ENCODE measurements around the gene EPS8. TPM values are rescaled to one million over a fixed set of nuclear protein-coding genes. Genes with fewer than 3 reads are reported as not detected.

Gene EPS8
- polyA plus RNA-seq, 6 donors from 2014 or later, result 0.49 to 1.3 (median 0.90) TPM

DNA sequence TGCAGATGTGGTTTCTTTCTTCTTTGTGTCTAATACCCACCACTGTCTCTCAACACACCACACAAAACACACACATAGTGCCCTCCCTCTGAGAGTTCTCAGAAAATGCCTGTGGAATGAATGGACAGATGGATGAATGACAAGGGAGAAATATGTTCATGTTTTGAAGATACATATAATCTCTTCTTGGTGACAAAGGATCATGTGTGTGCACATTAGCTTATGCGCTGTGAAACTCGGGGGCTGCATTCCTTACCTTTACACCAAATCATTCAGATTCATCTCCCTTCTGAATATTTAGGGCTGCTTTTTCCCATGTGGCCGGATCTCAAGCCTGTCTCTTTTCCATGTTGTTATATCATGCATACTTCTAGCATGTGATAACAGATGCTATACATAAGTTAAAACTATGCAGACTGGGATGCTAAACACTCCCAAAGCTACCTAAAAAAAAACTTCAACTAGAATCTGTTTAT lies 111.4 kb downstream of the EPS8 start:
- Mint-ChIP-seq H3K4me3 (no peak overlapping the region), H3K27me3 (peaks cover 0 to 11% (median 6%) of the 10 kb centered on the region in 3 donors), H3K36me3 (no peaks in the 10 kb centered on the region), H3K9me3 (no peaks in the 10 kb centered on the region), H3K27ac (no peak overlapping the region), H3K4me1 (no peaks in the 10 kb centered on the region)
- ATAC-seq (ENCODE audit: low read depth in 2 of 2) (no peak), DNase-seq (no peak)

DNA sequence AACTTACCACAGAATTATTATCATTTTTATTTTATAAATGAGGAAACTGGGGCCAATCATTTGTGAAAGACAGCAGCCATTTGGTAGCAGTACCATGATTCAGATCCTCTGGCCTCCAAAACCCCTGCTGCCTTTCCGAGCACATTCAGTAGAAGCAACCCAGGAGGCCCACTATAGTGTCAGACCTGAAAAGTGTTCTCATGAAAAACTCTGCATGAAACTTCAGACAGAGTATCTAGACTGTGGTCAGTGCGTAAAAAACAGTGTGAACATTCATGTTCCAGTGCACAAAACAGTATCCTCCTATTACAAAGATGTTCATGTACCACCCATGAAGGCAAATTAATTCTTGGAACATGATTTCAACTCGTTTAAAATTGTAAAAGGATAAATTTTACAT lies 112.0 kb downstream of the EPS8 start:
- no peaks in the 10 kb centered on the region for H3K4me1 Mint-ChIP-seq
- no peaks in the 10 kb centered on the region for H3K9me3 Mint-ChIP-seq
- DNase-seq (no peak), ATAC-seq (ENCODE audit: low read depth in 2 of 2) (no peak)
- H3K4me3 Mint-ChIP-seq, result no peak overlapping the region
- no peaks in the 10 kb centered on the region for H3K36me3 Mint-ChIP-seq
- peaks cover 0 to 11% (median 6%) of the 10 kb centered on the region in 3 donors for H3K27me3 Mint-ChIP-seq
- H3K27ac Mint-ChIP-seq, result no peak overlapping the region

DNA sequence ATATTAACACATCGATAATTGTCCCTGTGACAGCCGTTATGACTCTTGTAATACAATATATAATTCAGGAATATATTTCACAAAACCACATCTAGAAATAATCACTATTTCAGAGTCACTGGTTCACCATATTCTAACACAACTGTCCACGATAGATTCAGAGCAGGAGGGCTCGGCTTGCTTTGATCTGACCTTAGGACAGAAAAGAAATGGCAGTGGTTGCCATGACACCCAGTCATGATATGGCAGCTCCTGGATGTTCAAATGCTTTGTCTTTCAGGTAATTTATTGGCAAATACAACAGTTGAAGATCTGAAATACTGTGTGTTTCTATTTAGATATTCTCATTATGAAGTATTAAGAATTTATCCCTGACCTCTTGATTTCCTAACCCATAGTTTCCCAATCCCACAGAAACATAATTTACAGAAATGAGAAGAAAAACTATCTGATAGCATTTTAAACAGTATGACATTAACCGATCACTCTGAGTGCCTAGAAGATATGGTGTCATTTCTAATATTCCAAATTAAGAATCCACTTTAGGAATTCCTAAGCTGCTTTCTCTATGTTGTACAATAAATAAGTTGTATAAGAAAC lies 116.4 kb downstream of the EPS8 start:
- Mint-ChIP-seq H3K27ac (no peak overlapping the region), H3K27me3 (peaks cover 0 to 5% (median 0%) of the 10 kb centered on the region in 3 donors), H3K4me1 (no peaks in the 10 kb centered on the region), H3K9me3 (no peaks in the 10 kb centered on the region), H3K4me3 (no peak overlapping the region), H3K36me3 (no peaks in the 10 kb centered on the region)
- no peak for ATAC-seq (ENCODE audit: low read depth in 2 of 2)
- DNase-seq, result no peak

DNA sequence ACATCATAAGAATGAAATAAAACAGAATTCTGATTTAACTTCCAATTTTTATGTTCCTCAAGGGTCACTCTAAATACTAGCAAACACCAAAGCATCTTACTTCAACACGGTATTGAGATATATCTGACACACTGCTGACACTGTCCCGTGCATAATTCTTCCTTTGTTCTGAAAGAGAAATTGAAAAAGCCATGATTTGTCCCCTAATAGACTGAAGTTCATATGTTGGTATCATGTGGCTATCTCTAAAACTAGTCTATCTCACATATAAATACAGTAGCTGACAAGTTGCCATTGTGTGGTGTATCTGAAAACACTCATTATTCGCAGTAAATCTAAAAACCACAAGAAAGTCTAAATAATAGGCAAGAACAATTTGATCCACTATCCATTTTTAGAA lies 118.4 kb downstream of the EPS8 start:
- Mint-ChIP-seq H3K9me3 (no peaks in the 10 kb centered on the region), H3K27me3 (no peaks in the 10 kb centered on the region), H3K4me1 (no peaks in the 10 kb centered on the region), H3K36me3 (no peaks in the 10 kb centered on the region), H3K4me3 (no peak overlapping the region), H3K27ac (no peak overlapping the region)
- DNase-seq, result no peak
- no peak for ATAC-seq (ENCODE audit: low read depth in 2 of 2)

DNA sequence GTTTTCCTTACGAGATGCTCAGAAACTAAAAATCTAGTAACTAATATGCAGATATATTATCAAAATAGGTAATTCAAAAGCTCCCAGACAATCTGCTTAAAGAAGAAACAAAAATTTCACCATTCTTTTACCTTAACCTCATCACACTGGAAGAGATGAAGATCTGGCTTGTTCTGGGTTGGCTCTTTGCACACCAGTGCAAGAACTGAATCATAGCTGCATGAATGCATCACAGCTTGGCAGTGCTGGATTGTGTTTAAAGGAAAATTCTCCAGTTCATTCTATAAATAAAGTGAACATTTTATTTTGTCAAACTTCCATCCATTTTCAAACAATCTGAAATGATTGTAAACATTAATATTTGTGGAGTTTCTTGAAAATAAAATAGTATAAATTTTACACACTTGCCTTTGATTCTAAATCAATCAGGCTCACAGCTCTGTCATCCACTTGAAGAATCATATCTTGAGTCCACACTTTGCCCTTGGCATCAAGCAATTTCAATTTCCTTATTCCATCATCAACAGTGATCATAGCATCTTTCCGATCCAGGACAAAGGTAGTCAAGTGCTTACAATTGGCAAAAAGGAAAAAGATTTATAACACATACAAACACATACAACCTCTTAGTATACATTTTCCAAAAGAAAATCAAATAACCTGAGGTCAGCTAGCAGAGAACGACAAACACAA lies 119.8 kb downstream of the EPS8 start:
- no peaks in the 10 kb centered on the region for H3K36me3 Mint-ChIP-seq
- no peaks in the 10 kb centered on the region for H3K9me3 Mint-ChIP-seq
- ATAC-seq (ENCODE audit: low read depth in 2 of 2), result no peak
- H3K4me1 Mint-ChIP-seq, result no peaks in the 10 kb centered on the region
- DNase-seq, result no peak
- H3K4me3 Mint-ChIP-seq, result no peak overlapping the region
- H3K27ac Mint-ChIP-seq, result no peak overlapping the region
- H3K27me3 Mint-ChIP-seq, result no peaks in the 10 kb centered on the region

DNA sequence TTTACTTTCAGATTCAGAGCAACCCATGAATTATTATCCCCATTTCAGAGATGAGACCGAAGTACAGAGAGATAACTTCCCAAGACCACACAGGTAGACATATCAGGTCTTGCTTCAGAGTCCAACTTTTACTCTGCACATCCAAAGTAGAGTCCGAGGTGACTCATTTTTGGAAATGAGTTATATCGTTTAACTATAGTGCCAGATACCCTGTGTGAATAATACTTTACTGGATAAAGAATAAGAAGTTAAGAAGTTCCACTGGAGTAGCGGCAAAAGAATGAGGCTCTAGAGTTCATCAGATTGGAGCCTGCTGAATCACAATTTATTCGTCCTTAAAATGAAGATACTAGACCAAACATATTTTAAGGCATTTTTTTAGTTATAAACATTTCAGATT lies 124.7 kb downstream of the EPS8 start:
- Mint-ChIP-seq H3K27ac (no peak overlapping the region), H3K36me3 (no peaks in the 10 kb centered on the region), H3K4me1 (no peaks in the 10 kb centered on the region), H3K9me3 (no peaks in the 10 kb centered on the region), H3K27me3 (peaks cover 0 to 8% (median 0%) of the 10 kb centered on the region in 3 donors), H3K4me3 (no peak overlapping the region)
- DNase-seq (no peak), ATAC-seq (ENCODE audit: low read depth in 2 of 2) (no peak)

DNA sequence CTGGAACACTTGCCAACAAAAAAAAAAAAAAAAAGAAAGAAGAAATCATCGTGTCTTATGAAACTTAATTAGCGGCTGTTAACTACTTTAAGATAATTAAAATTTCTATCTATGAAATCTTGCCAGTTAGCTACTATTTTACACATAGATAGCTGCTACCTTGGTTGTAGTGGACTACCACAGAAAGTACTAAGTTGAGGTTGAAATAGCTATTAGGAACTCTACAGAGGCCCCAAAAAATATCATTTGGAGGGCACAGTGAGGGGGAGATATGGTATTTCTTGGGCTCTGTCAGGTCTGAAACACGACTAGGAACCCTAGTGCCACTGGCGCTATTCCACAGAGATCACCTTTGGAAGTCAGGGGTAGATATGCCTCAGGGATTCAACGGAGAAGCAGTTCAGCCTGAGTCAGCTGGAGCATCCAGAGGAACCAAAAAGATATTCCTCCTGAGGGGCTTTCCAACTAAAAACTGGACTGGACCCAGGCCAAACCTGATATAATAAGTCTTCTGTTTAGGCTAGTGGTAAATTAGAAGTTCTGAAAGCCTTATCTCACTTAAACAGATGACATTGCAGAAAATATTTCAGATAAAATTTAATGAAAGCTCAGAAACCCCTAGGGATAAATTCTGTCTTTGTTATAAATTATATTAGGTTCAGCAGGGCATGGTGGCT lies 126.1 kb downstream of the EPS8 start:
- peaks cover 0 to 8% (median 6%) of the 10 kb centered on the region in 3 donors for H3K27me3 Mint-ChIP-seq
- no peaks in the 10 kb centered on the region for H3K36me3 Mint-ChIP-seq
- H3K27ac Mint-ChIP-seq, result no peak overlapping the region
- H3K4me1 Mint-ChIP-seq, result no peaks in the 10 kb centered on the region
- no peak for DNase-seq
- no peak for ATAC-seq (ENCODE audit: low read depth in 2 of 2)
- no peaks in the 10 kb centered on the region for H3K9me3 Mint-ChIP-seq
- H3K4me3 Mint-ChIP-seq, result no peak overlapping the region

DNA sequence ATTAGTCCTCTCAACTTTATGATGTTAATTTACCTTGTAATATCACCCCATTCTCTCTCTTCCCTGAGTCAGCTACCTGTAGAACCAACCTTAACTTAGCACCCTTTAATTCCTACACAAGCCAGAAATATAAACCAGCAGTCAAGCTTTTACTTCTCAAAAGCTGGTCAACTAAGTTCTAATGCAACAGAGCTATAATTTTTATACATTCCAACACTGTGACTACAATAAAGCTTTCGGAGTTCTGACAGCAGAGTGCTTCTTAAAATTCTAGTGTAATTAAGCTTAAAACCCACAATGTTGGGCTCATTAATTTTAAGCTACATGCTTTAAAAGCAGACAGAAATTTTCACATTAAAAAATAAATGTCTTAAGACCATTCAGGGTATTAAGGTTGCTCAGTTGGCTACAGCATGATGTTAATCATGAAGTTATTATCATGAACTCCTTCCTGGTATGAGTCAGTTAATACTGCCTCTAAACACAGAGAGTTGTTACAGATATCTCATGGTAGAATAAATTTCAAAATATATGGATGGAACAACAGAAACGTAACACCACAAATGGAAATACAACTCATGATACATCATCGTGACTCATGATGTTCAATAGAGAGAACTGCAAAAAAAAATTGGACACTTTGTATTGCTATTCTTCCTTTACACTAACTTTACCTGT lies 126.7 kb downstream of the EPS8 start:
- H3K27me3 Mint-ChIP-seq, result peaks cover 0 to 8% (median 6%) of the 10 kb centered on the region in 3 donors
- DNase-seq, result no peak
- no peak overlapping the region for H3K4me3 Mint-ChIP-seq
- ATAC-seq (ENCODE audit: low read depth in 2 of 2), result no peak
- no peaks in the 10 kb centered on the region for H3K9me3 Mint-ChIP-seq
- H3K4me1 Mint-ChIP-seq, result no peaks in the 10 kb centered on the region
- no peak overlapping the region for H3K27ac Mint-ChIP-seq
- no peaks in the 10 kb centered on the region for H3K36me3 Mint-ChIP-seq

DNA sequence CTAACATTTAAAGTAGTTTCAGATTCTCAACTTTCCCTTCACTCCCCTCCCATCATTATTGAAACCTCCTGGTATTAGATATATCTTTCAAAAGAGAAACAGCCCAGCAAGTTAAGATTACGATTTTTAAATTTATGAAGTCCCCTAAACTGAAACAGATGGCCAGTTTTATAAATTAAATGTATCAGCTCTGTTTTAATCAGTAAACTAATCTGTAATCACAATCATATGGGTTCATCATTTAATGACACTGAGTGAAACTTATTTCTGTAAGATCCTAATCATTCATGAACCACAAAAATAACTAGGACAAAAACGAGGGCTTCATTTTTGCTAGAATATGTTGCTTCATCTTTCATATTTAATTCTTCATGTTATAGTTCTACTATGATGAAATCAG lies 137.8 kb downstream of the EPS8 start:
- Mint-ChIP-seq H3K9me3 (no peaks in the 10 kb centered on the region), H3K27ac (no peak overlapping the region), H3K36me3 (no peaks in the 10 kb centered on the region), H3K4me1 (no peaks in the 10 kb centered on the region), H3K4me3 (no peak overlapping the region), H3K27me3 (no peaks in the 10 kb centered on the region)
- ATAC-seq (ENCODE audit: low read depth in 2 of 2) (no peak), DNase-seq (no peak)

DNA sequence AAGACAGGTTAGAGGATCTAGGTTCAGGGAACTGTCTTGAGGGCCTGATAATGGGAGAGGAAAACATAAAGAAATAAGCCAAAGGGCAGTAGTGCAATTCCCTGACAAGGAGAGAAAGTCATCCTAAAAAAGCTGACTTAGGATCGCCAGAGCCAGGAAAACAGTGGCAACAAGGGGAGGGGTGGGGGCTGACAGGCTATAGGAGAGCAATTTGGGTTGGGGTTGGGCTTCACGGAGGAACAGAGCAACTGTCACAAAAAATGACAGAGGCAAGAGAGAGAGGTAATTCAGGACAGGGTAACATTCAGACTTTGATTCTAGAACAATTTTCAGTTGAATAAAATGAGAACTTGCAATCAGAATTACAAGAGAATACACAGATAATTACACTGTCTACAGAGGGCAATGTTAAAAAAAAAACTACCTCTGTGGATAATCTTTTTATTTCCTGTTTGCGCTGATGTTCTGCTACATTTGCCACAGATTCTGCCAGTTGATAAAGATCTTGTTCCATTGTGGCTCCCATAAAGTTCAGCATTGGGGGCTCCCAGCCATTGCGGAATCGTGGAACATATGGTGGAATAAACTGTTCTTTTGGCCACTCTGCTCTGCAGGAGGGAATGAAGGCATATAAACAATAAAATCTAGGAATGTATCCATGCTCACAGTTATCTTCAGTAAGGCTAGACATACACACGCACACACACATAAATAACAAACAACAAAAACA lies 138.6 kb downstream of the EPS8 start:
- no peak for ATAC-seq (ENCODE audit: low read depth in 2 of 2)

DNA sequence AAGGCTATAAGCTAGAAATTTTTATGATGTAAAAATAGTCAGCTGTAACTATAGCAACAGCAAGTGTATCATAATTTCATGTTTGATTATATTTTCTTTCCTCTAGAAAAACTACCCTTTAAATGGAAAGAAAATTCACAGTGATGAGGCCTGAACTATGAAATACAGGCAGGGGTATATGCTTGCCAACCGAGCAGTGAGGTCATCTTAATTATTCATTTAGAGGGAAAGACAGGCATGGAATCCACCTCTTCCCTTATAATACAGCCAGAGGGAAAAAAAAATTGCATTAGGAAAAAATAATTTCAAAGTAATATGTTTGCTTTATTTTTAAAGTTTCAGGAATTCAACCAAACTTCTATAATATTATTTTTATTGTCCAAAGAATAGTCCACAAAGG lies 139.8 kb downstream of the EPS8 start:
- no peaks in the 10 kb centered on the region for H3K27me3 Mint-ChIP-seq
- no peak for DNase-seq
- no peak overlapping the region for H3K4me3 Mint-ChIP-seq
- H3K36me3 Mint-ChIP-seq, result no peaks in the 10 kb centered on the region
- ATAC-seq (ENCODE audit: low read depth in 2 of 2), result no peak
- H3K4me1 Mint-ChIP-seq, result no peaks in the 10 kb centered on the region
- H3K27ac Mint-ChIP-seq, result no peak overlapping the region
- no peaks in the 10 kb centered on the region for H3K9me3 Mint-ChIP-seq

More for the DNA sequence above, 138.6 kb downstream of the EPS8 start:
- no peaks in the 10 kb centered on the region for H3K27me3 Mint-ChIP-seq
- H3K27ac Mint-ChIP-seq, result peak overlapping the region in 1 of 6 donors; percentile 15
- no peak for DNase-seq
- H3K36me3 Mint-ChIP-seq, result no peaks in the 10 kb centered on the region
- H3K4me1 Mint-ChIP-seq, result no peaks in the 10 kb centered on the region
- no peaks in the 10 kb centered on the region for H3K9me3 Mint-ChIP-seq
- H3K4me3 Mint-ChIP-seq, result no peak overlapping the region

DNA sequence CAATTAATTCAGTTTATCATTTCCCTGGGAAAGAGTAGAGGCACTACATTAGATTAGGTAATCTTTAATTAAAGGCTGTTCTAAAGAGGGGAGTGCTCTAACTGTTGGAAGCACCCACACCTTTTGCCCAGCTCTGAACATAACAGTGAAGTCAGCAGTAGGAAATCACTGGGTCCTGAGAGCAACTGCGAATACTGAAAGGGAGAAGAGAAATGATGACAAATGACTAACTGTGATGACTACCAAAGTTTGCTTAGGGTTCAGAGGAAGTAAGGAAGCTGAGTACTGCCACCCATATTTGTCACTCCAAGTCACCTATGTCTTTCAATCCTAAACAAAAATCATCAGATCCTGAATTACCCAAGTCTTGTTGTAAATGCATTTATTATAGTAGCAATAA lies 140.6 kb downstream of the EPS8 start:
- Mint-ChIP-seq H3K27me3 (no peaks in the 10 kb centered on the region), H3K4me1 (no peaks in the 10 kb centered on the region), H3K9me3 (no peaks in the 10 kb centered on the region), H3K27ac (no peak overlapping the region), H3K36me3 (no peaks in the 10 kb centered on the region), H3K4me3 (no peak overlapping the region)
- ATAC-seq (ENCODE audit: low read depth in 2 of 2), result no peak
- DNase-seq, result no peak

DNA sequence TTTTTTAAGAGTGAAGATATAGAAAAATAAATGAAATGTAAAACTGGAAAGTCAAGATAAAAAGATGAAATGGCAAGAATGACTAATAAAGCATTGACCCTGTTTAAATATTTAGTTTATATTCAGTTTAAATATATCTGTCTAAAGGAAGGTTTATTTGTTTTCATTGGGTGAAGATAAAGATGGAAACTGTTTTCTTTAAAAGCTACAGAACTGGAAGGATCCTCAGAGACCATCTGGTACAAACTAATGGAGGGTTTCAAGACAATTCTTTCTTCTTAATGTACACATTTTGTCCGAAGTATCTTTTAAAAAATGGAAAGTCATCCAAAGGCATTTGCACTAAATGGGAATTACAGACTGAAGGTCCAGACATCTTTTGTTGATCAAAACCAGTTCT lies 142.6 kb downstream of the EPS8 start:
- Mint-ChIP-seq H3K36me3 (no peaks in the 10 kb centered on the region), H3K9me3 (no peaks in the 10 kb centered on the region), H3K4me1 (no peaks in the 10 kb centered on the region), H3K27me3 (no peaks in the 10 kb centered on the region), H3K4me3 (no peak overlapping the region), H3K27ac (no peak overlapping the region)
- DNase-seq (no peak), ATAC-seq (ENCODE audit: low read depth in 2 of 2) (no peak)

All from naive B cell (primary cell).